Skeletal muscle cell (primary cell): ENCODE measurements around the gene ISG20L2.
"Not testable (repeated sequence)": the region's sequence is repeated elsewhere in the genome, so short reads cannot be mapped to it uniquely, and the experiment has no call there.

Source experiments
- DNase-seq: peaks from one replicate; pipeline ENCODE4 v3.0.0-alpha.2; 2010; ENCODE audit warnings: low read depth
- H3K4me3 ChIP-seq: 2 replicates; pipeline ENCODE4 v1.5.1; 2011; ENCODE audit warnings: low read depth, mild to moderate bottlenecking, control low read depth, low read length, moderate library complexity

Gene ISG20L2

DNA sequence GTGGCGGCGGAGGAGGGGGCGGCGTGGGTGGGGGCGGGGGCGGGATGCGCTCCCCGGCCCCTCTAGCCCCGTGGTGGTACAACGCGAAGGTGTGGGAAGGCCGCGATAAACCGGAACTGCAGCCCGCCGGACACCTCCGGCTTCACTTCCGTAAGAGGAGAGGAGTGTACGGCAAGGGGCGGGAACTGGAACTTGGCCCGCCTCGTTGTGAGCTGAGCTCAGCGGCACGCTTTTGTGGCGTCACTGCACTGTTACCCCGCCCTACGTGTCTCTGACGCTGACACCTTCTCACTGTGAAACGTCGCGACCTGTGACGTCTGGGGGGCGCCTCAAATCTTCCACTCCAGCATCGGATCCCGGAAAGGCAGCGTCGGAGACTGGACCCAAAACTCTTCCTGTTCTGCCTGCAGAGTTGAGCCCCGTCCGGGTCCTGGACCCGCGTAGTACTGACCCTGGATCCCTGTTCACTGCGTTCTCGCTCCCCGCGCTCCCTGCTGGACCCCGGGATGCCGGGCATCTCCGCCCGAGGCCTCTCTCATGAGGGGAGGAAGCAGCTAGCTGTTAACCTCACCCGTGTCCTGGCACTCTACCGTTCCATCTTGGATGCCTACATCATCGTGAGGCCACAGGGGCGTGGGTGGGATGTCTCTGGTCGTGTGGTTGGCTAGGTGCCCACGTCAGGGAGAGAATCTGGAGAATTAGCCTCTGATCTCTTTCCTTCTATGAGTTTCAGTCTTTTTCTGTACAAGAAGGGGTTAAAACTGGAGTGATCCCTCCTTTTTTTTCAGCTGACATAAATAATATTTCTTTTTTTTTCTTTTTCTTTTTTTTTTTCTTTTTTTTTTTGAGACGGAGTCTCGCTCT, at the start of gene ISG20L2:
ISG20L2 (minus strand) TSS at position 168 of the 864 bp plus-strand sequence. CDS start 1,114 bp downstream, outside the sequence.
- H3K4me3 ChIP-seq: peak within 1 kb of the TSS; percentile 83
- peak; percentile 95 for DNase-seq

- DNase-seq: no peak
- no peak overlapping the region for H3K4me3 ChIP-seq
Observed at GRCh38 chr1:156777573-156777972, 49.0 kb upstream of the ISG20L2 start.

DNA sequence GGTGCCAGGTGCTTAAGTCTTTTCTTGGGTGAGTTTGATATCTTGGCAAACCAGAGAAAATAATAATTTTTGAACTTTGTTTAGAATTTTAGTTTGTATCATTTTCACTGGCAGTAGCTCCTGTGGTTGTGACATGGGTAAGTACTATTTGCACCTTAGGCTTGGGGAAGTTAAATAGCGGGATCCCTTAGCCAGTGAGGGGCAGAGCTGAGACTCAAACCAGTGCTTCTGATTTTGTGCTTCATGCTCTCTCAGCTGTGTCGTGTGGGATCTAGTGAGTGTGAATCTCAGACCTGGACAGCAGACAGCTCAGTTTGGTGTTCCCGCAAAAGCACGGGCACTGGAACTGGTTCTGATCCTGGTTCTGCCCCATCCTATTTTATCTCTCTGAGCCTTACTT, 48.4 kb upstream of the ISG20L2 start:
- no peak for DNase-seq
- no peak overlapping the region for H3K4me3 ChIP-seq

DNA sequence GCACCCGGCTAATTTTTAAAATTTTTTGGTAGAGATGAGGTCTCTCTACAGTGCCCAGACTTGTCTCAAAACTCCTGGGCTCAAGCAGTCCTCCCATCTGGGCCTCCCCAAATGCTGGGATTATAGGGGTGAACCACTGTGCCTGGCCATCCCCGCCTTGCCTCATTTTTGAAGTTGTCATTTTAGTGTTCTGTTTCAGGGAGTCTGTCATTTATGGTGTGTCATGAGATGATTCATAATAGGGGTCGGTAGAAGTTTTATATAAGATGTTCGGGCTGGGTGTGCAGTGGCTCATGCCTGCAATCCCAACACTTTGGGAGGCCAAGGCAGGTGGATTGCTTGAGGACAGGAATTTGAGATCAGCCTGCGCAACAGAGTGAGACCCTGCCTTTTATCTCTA, 47.2 kb upstream of the ISG20L2 start:
- H3K4me3 ChIP-seq: no peak overlapping the region
- no peak for DNase-seq

GRCh38 chr1:156773607-156774006, 45.0 kb upstream of the ISG20L2 start:
- DNase-seq: no peak
- no peak overlapping the region for H3K4me3 ChIP-seq

- H3K4me3 ChIP-seq: no peak overlapping the region
- DNase-seq: no peak
Observed at GRCh38 chr1:156772728-156773497, 44.3 kb upstream of the ISG20L2 start.

DNA sequence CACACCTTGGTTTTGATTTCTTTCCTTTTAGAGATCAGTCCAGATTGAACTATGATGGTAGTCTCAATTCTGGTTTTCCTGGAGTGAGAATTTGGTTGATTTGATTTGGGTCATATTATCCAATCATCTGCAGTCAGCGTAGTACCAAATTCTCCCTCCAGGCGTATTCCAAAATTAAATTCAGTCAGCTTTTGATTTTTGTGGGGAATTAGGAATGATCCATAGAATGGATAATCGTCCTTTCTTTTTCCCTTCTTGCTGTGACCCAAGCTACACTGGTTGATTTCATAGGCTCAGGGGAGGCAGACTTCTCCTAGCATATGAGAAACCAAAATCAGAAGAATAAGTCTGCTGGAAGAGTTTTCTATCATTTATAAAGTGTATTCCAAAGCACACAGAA, 43.7 kb upstream of the ISG20L2 start:
- H3K4me3 ChIP-seq: no peak overlapping the region
- no peak for DNase-seq

DNA sequence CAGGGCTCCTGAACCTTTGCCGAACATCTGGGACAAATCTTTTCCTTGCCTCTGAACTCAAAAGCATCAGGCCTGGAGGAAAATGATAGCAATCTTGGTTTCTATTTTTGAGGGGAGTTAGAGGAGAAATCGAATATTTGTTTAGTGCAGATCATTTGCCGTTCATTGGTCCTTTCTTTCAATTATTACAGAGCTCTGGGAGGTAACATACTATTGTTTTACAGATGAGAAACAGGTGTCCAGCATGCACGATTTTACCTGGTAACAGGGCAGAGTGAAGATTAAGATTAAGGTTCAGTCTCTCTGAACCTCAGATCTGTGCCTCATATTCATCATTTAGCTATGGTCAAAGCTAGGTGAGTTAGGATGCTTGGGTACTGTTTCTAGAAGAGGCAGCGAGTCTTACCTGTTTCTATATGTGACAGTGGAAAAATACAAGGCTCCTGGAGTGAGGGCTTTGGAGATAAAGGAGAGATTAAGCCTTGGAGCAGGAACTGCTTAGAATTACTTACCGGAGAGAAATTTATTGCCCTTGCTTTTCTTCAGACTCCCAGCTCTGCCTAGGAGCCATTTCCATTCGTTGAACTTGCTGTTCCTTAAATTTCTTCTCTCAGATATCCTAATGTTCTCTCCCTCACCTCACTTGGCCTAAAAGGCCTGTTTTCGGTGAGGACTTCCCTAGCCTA, 40.2 kb upstream of the ISG20L2 start:
- DNase-seq: no peak
- peak overlapping the region; percentile 96 for H3K4me3 ChIP-seq

GRCh38 chr1:156767879-156768604, 39.5 kb upstream of the ISG20L2 start:
- H3K4me3 ChIP-seq: peak overlapping the region; percentile 96
- DNase-seq: no peak

DNA sequence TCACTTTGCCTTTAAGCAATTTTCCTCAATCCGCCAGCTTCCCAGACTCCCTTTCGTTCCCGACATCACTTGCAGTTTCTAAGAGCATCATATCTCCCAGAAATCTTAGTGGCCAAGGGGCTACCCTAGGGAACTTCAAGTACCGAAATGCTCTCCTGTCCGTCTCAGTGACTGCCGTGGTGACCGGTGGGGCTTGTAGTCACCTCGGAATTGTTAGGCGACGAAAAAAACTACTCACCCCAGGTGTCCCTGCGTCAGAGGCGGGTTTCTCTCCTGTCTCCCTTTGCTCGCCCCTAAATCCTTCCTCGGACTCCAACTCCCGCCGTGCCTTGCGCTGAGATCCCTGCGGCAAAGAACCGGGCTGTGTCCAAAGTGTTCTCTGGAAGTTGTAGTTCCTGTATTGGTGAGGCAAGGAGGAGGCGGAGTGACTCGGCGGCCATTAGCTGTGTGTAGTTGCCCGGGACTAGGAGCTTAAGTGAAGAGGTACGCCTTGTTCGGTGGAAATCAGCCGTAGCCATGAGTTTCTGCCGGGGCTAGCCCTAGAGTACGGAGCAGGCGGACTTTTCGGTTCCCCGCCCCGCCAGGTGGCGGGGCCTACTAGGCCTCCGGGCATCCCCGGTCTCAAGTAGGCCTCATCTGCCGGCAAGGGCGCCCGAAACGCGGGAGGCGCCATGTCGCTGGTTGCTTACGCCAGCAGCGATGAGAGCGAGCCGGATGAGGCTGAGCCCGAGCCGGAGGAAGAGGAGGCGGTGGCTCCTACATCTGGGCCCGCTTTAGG, 38.7 kb upstream of the ISG20L2 start, which contains the start of gene PRCC:
PRCC (plus strand) TSS at position 435 of the 778 bp plus-strand sequence; CDS start at position 672, 237 bp downstream.
- DNase-seq: peak; percentile 100
- H3K4me3 ChIP-seq: peak within 1 kb of the TSS; percentile 96

GRCh38 chr1:156766298-156767100, 37.9 kb upstream of the ISG20L2 start:
- DNase-seq: no peak
- H3K4me3 ChIP-seq: peak overlapping the region; percentile 96

- no peak for DNase-seq
- H3K4me3 ChIP-seq: no peak overlapping the region
Observed at GRCh38 chr1:156765666-156766065, 37.1 kb upstream of the ISG20L2 start.

- not testable (repeated sequence) for DNase-seq, H3K4me3 ChIP-seq
Observed at GRCh38 chr1:156765136-156765535, 36.6 kb upstream of the ISG20L2 start.

DNA sequence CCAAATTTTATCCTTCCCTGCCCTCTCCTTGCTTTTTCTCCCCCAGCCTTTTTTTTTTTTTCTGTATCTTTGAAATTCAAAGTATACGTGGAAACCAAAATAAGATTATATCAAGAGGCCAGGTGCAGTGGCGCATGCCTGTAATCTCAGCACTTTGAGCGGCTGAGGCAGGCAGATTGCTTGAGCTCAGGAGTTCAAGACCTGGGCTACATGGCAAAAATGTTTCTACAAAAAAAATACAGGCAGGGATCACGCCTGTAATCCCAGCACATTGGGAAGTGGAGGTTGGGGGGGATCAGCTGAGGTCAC, 32.2 kb upstream of the ISG20L2 start:
- no peak for DNase-seq
- H3K4me3 ChIP-seq: no peak overlapping the region

GRCh38 chr1:156760092-156760795, 31.7 kb upstream of the ISG20L2 start:
- H3K4me3 ChIP-seq: no peak overlapping the region
- DNase-seq: no peak

DNA sequence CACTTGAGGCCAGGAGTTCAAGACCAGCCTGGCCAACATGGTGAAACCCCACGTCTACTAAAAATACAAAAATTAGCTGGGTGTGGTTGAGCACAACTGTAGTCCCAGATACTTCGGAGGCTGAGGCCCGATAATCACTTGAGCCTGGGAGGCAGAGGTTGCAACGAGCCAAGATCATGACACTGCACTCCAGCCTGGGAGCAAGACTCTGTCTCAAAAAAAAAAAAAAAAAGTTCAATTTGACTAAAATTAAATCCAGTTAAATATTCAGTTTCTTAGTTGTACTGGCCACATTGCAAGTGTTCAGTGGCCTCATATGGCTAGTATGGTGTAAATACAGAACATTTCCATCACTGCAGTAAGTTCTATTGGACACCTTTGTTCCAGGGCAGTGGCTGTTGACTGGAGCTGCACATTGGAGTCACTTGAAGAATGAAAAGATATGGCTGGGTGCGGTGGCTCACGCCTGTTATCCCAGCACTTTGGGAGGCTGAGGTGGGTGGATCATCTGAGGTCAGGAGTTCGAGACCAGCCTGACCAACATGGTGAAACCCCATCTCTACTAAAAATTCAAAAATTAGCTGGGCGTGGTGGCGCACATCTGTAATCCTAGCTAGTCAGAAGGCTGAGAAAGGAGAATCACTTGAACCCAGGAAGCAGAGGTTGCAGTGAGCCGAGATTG, 29.1 kb upstream of the ISG20L2 start:
- H3K4me3 ChIP-seq, DNase-seq: not testable (repeated sequence)

- no peak overlapping the region for H3K4me3 ChIP-seq
- no peak for DNase-seq
Observed at GRCh38 chr1:156756355-156756754, 27.8 kb upstream of the ISG20L2 start.
